Measurements from ENCODE around the gene SUSD2.
"Not testable (repeated sequence)": the region's sequence is repeated elsewhere in the genome, so short reads cannot be mapped to it uniquely, and the experiment has no call there.

SUSD2 gene, protein sequence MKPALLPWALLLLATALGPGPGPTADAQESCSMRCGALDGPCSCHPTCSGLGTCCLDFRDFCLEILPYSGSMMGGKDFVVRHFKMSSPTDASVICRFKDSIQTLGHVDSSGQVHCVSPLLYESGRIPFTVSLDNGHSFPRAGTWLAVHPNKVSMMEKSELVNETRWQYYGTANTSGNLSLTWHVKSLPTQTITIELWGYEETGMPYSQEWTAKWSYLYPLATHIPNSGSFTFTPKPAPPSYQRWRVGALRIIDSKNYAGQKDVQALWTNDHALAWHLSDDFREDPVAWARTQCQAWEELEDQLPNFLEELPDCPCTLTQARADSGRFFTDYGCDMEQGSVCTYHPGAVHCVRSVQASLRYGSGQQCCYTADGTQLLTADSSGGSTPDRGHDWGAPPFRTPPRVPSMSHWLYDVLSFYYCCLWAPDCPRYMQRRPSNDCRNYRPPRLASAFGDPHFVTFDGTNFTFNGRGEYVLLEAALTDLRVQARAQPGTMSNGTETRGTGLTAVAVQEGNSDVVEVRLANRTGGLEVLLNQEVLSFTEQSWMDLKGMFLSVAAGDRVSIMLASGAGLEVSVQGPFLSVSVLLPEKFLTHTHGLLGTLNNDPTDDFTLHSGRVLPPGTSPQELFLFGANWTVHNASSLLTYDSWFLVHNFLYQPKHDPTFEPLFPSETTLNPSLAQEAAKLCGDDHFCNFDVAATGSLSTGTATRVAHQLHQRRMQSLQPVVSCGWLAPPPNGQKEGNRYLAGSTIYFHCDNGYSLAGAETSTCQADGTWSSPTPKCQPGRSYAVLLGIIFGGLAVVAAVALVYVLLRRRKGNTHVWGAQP

DNA sequence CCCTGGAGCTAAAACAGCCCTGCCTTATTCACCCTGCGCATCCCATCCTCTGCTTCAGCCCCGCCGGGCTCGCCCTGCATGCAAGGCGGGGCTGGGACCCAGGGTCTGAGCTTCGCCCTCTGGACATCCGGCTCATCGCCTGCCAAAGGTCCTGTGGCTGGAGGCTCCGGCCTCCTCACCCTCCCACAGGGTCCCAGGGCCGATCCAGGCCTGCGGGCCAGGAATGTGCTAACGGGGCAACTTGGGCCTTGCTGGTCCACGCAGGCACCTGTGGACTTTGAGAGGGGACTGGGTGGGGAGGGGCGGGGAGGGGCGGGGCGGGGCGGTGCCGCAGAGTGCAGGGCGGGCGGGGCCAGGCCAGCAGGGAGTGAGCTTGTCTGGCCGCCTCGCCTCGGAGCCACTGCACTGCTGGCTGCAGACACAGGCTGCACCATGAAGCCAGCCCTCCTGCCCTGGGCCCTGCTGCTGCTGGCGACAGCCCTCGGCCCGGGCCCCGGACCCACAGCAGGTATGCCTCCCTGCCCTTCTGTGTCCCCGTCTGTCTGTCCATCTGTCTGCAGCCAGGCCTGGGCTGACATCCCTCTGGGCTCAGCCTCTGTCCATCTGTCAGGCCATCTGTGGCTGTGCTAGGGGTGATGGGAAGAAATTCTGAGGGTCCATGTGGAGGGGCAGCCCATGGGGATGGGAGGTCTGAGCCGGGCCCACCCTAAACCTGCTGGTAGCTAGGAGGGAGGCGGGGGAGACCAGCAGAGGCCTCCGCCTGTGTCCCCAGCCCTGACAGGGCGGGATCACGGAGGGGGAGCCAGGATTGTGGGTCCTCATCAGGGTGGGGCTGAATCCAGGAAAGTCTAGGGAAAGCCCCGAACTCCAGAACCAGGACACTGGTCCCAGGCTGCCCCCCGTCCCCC, at the start of gene SUSD2:
Gene SUSD2 (plus strand): TSS at position 400 of the 908 bp plus-strand sequence. CDS start 33 bp downstream, at position 433.
- no peak for DNase-seq

DNA sequence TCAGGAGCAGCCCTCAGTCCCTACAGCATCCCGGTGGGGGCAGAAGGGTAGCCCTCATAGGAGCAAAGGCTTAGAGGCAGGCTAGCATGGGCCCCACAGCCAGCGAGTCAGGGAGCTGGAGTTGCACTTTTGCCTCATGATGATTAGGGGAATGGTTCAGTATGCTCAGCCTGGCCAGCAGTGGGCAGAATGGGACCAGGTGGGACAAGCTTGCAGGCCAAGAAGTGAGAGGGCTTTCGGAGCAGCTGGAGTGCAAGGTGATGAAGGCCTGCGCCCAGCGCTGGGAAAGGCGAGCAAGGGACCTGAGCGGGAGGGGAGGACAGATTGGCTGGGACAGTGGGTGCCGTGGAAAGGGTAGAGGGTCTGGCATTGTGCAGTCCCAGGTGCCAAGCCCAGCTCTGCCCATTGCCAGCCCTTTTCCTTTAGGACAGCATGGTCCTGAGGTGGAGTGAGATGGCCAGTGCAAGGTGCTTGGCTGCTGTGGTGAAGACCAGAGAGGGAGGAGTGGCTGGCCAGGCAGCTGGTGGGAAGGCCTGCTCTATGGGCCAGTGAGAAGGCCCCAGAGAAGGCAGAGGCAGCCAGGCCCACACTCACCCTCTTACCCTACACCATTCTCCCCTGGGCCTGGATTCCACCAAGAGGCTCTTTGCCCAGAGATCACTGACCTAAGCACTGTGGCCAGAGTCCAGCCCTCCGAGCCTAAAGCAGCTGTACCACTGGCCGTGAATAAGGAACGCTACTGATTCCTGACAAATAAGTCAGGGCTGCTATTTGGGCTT, 47.9 kb upstream of the SUSD2 start:
- DNase-seq: no peak

DNA sequence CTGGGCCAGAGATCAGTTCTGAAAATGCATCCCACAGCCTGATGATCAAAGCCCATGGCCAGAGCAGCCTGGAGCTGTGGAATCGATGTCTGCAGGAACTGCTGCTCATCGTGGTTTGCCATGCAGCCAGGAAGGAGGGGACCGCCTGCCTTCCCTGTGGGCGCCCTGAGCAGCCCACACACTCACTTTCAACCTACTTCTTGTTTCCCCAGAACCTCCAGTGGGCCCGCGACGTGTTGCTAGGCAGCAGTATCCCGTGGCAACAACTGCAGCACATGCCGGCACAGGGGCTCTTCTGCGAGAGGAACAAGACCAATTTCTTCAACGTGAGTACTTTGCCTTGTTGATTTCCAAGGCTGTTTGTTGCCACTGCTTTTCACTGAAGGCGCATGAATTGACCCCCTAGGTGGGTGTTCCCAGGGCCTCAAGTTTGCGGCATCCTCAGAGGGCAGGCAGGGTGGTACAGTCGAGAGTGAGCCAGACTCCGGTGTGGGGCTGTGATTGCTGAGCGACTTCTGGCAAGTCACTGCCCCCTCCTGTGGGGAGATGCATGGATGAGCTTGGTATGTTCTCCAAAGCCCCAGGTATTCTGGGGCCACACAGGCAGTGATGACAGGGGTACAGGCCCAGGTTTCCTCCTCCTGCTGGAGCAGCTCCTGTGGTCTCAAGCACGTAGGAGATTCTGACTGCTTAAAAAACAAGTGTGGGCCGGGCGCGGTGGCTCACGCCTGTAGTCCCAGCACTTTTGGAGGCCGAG, 47.0 kb upstream of the SUSD2 start:
- DNase-seq: no peak

DNA sequence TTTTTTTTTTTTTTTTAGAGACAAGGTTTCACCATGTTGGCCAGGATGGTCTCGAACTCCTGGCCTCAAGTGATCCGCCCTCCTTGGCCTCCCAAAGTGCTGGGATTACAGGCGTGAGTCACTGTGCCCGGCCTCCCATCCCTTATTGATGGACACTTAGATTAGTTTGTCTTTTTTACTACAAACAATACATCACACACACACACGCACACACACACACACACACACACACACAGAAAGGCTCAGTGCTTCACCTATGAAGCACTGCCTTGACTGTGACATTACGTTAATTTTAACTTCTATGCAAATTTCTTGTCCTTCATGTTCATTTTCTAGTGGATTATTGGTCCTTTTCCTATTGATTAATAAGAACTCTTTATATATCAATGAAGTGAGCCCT, 44.8 kb upstream of the SUSD2 start:
- not testable (repeated sequence) for DNase-seq

DNA sequence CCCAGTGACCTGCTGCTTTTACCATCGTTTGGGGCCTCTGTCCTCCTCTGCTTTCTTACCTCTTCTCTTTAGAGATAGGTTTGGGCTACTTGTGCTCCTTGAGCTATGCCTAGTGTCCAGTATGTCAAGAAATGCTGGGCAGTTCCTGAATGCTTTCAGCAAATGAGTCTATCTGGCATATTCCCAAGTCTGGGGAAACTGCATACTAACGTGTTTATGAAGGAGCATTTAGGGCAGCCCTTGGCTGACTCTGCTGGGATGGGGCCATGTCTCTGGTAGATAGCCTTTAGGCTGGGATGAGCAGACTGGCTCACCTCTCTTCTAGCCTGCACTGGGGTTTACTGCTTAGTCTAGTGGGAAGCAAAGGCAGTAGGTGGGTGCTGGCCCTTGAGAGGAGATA, 43.7 kb upstream of the SUSD2 start:
- no peak for DNase-seq

DNA sequence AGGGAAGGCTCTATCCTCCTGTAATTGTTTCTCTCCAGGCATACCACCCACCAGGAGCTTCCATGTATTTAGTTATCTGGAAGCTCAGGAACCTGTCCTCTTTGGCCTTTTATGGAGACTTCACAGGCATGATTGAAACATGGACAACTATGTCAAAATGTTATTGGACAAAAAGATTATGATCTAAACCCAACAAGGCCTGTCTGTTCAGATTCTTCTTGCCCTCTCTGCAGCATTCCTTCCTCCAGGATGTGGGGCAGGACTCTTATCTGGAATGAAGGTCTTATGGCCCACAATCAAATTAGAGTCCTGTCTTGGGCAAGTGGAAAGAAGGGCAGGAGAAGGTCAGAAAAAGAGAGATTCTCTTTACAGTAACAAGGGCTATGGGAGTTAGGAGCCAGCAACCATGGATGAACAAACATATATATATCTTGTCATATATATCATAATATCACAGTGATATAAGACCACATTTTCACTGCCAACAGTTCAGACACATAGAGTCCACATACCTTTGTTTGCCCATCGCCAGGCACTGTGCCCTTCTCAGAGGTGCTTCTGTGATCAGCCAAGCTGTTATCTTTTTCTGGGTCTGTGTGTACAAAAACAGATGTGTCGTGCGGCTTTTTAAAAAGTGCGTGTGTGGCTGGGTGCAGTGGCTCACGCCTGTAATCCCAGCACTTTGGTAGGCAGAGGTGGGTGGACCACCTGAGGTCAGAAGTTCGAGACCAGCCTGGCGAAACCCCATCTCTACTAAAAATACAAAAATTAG, 42.5 kb upstream of the SUSD2 start:
- no peak for DNase-seq

DNA sequence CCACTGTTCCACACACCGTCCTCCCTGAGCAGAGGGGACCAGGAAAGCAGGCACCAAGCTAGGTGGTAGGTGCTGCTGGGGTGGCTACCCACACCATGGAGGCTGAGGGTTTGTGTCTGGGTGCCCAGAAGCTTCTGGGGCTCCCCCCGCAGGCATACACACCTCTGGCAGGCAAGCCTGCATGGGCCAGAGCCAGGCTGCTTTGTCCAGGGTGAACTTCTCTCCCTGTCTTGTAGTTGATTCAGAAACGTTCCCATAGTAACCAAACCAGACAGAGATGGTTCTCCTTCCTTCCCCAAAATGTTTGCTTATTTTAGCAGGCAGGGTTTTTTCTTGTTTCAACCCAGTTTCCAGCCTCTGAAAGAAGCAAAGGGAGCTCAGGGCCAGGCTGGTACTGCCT, 40.9 kb upstream of the SUSD2 start:
- no peak for DNase-seq

DNA sequence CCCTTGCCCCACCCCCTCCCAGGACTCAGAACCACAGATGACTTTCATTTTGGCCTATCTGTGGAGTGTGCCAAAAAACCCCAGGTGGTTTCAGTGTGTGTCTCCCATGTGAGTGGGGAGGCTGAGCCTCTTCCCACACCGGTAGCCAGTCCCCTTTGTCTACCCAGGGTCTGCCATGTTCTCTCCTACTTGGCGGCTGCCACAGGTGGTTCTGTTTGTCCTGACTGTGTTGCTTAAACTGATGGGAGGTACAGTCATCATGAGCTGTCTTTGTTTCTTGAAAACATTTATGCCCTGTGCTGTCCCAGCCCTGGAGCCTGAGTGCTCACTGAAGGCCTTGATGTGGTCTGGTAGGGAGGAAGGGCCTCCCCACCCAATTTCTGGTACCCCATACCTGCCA, 39.7 kb upstream of the SUSD2 start:
- no peak for DNase-seq

DNA sequence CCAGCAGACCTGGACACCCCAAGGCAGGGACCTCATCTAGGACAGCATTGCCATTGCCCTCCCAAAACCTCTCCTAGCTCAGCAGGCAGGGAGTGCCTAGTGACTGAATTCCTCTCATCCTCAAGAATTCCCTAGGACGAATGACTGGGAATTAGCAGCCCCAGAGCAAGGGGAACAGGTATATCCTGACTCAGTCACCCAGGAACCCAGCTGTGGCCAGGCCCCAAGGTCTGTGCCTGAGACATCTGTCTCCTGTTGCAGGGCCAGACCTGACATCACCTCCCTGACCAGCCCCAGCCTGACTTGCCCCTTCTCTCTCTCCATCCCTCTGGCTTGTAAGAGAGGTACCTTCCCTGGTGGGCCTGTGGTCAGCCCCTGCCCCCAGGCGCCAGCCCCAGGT, 39.0 kb upstream of the SUSD2 start:
- DNase-seq: no peak

DNA sequence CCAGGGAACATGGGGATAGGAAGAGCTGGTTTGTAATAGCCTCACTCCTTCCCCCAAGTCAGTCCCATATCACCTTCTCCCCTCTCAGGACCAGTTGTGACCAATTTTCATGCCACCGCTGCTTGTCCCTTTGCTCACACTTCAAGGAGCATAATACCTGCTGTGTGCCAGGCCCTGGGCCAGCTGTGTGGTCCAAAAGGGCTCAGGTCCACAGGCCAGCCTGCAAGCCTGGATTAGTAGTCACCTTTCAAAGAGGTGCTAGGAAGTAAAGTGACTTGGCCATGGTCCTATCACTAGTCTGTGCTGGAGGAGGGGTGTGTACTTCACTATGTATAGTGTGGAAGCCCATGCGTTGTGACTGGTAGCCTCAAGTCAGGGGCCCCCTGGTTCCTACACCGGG, 38.5 kb upstream of the SUSD2 start:
- DNase-seq: no peak

DNA sequence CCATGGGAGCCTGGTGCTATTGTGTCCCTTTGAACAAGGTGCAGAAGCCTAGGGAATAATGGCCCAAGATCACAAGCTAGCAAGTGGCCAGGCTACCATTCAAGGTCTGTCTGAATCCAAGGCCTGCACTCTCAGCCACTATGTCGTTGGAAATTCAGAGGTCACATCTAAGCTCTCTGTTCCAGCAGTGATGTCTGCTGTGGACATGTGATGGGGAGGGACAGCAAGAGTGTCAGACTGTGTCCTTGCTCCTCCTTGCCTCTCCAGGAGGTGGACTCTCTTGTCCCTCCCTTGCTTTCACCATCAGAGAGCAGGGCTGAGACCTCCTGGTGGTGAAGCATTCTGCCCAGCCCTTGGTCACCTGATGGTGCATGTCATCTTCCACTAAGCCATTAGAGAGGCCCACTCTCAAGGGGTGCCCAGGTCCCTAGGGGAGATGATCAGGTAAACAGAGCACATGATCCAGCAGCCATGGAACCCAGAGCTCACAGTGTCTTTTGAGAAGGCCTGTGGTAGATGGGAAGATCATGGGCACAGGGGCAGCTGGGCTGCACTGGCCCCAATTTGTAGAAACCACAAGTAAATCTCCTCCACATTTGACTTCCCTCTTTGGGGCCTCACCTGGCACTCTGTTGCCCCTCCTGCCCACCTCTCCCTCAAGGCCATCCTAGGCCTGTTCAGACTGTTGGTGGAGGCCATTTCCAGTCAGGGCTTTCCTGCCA, 37.1 kb upstream of the SUSD2 start:
- DNase-seq: no peak

DNA sequence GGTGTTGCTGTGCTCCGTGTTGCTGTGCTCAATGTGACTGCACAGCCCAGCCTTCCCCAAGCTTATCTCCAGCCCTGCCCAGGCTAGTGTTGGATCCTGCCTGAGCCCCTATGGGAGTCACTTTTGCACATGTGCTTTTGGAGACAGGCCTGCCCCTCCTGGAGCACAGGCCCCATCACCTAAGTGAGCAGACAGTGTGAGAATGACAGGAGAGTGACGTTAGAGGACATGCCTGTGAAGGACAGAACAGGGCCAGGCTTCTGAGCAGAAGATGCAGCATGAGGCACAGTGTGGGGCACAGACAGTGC, 36.6 kb upstream of the SUSD2 start:
- DNase-seq: no peak

DNA sequence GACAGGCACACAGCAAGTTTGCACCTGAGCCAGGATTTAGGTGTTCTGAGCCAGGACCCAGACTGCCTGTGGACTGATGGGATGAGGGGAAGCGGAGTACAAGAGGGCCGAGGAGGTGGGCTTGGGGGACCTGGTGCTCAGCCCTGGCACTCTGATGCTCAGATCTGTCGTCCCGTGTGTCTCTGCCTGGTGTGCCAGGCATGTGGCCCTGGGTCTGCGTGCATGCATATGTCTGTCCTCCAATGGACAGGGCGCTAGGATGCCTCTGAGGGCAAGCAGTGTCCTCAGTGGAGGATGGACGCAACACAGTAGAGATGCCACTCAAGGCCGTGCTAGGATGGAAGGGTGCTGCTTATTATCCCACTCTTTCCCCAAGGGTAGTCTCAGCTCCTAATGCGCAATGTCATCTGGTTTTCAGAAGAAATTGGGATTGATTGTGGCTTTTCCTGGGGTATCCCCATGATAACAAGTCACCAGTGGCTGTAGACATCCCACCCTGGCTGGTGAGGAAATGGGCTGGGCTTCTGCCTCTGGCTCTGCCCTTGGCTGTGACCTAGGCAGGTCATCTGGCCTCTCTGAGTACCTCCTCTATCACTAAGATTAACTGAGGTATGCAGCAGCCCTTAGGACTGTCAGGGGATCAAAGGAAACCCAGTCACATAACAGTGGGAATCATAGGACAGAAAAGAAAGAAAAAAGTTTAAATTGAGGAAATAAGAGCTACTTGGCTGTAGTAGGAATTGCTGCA, 35.7 kb upstream of the SUSD2 start:
- no peak for DNase-seq

DNA sequence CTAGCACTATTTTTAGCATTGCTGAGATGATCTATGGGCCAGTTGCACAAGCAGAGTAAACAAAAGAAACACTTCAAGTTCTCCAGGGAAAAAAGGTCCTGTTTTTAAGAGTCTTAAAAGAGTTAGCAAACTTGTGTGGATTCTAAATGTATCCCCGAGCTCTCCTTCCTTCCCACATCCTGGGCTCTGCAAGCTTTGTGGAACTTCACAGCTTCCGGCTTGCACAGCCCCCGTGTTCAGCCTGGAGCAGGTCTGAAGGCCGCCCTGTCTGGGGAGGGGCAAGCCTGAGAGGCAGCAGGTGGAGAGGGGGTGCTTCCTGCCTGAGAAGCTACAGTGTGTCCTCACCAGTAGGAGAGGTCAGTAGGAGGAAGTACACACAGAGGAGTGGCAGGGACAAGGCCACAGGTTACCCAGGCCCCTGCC, 35.1 kb upstream of the SUSD2 start:
- DNase-seq: no peak

DNA sequence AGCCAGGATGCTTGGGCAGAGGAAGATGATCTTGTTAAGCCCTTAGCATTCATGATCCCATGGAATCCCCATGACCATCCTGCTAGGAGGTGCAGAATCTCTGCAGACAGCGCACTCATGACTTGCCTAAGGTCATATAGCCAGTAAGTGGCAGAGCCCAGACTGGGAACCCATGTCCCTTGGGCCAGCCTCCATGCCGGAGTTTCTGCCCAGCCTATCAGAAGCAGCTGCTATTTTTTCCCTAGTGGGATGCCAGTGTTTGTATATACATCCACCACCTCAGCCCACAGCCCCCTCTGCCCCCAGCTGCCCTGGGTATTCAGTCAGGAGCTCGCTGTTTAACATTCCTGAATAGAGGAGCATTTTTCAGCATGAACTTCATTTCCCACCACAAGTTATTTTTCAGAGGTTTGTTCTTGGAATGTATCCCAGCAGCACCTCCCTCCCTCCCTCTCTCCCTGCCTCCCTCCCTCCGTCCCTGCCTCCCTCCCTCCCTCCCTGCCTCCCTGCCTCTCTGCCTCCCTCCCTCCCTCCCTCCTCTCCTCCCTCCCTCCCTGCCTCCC, 34.4 kb upstream of the SUSD2 start:
- no peak for DNase-seq

DNA sequence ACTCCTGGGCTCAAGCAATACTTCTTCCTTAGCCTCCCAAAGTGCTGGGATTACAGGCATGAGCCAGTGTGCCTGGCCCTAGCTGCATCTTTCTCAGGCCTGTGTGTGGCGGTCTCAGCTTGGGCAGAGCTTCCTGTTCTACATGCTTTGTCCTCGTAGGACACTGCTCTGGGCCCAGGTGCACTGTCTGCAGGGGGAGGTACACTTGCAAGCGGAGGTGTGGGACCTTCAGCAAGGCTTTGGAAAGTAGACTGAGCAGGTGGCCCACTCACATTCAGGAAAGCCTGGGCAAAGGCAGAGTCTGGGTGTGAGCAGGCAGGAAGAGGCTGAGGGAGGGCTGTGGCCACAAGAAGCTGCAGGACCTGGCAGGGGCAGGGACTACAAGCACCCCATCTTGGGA, 33.6 kb upstream of the SUSD2 start:
- no peak for DNase-seq

DNA sequence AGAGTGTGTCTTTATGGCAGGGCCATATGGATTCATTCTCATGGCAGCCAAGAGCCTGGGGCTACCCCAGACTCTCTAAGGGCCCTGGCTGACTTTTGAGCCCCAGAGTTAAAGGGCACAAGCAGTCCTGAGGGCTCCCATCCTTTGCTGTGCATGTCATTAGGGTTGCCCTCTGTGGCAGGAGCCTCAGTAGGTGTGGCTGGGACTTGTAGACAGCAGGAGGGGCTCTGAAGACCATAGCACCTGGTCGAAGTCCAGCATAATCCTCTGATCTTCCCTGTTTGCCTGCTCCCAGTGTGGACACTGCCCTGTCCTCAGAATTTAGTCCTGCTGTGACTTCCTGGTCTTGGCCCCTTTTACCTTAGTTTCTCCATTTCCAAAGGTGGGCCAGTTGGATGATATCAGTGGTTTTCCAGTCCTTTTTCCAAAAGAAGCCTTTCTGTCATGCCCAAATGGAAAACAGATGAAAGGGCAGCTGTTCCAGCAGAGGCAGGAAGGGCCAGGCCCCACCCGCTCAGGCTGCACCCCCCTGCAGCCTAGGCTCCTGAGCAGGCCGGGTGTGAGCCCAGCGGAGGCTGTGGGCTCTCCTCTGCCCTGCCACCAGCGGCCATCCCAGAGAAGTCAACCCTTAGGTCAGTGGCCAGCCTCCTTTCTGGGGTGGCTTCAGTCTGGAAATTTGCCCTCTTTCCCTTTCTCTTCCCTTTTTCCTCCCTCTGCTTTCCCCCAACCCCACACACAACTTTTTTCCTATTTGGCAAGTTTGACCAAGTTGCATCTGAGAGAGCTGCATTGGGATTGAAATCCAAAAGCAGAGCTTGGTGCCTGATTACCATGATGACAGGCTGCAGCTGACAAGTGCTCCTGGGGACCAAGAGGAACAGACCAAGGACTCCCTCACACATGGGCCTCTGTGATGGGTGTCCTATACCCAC, 32.8 kb upstream of the SUSD2 start:
- no peak for DNase-seq

DNA sequence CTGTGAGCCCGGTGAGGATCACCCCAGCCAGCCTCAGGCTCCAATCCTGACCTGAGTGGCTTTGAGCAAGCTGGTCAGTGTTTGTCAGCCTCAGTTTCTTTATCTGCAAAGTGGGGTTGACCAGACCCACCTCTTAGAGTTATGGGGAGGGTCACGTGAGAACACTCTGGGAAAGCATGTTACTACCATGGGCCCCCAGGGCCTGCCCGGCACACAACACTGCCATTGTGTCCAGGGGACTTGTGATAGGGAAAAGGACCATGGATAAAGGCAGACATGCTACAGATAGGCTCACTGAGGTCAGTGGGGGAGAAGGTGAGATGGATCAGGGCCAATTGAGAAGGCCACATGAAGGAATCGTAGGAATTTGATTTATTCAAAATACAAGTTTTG, 32.1 kb upstream of the SUSD2 start:
- DNase-seq: no peak

All from activated effector memory CD4-positive, alpha-beta T cell treated with Interleukin-2 at 50 U/mL for 16 hours (primary cell).